SJCRH30 (cell line): ENCODE measurements around the gene TRIM67. TPM values are rescaled to one million over a fixed set of nuclear protein-coding genes. Genes with fewer than 3 reads are reported as not detected.

Experiments
- DNase-seq, 2 experiments: peaks; one replicate each; pipeline ENCODE4 v3.0.0-alpha.2; 2015 to 2020
- H3K27ac ChIP-seq: fragments of 250-450 bp; sonication (Bioruptor Pico); 2 replicates; pipeline ENCODE4 v1.5.1; 2020; ENCODE audit warnings: mild to moderate bottlenecking, moderate library complexity
- H3K27me3 ChIP-seq: fragments of 250-450 bp; sonication (Bioruptor Pico); 2 replicates; pipeline ENCODE4 v1.5.1; 2020; ENCODE audit warnings: mild to moderate bottlenecking, moderate library complexity
- H3K36me3 ChIP-seq: fragments of 250-450 bp; sonication (Bioruptor Pico); 2 replicates; pipeline ENCODE4 v1.5.1; 2020; ENCODE audit warnings: mild to moderate bottlenecking, moderate library complexity
- H3K4me1 ChIP-seq: fragments of 250-450 bp; sonication (Bioruptor Pico); 2 replicates; pipeline ENCODE4 v1.5.1; 2020; ENCODE audit warnings: mild to moderate bottlenecking, moderate library complexity
- H3K4me3 ChIP-seq: fragments of 250-450 bp; sonication (Bioruptor Pico); 2 replicates; pipeline ENCODE4 v1.5.1; 2020; ENCODE audit warnings: mild to moderate bottlenecking, moderate library complexity
- H3K9me3 ChIP-seq: fragments of 250-450 bp; sonication (Bioruptor Pico); replicated peaks from 2 replicates; pipeline ENCODE4 v1.5.1; 2020; ENCODE audit warnings: mild to moderate bottlenecking, moderate library complexity
- total RNA-seq: library from RNA; depleted of rRNA; stranded (reverse); fragments of >200 nt; shearing (Covaris generic); gene quantifications from 2 replicates; pipeline ENCODE4 v1.2.3, GENCODE V29; 2014

The TRIM67 gene
- total RNA-seq, 1 experiment from 2014 or later = not detected

DNA sequence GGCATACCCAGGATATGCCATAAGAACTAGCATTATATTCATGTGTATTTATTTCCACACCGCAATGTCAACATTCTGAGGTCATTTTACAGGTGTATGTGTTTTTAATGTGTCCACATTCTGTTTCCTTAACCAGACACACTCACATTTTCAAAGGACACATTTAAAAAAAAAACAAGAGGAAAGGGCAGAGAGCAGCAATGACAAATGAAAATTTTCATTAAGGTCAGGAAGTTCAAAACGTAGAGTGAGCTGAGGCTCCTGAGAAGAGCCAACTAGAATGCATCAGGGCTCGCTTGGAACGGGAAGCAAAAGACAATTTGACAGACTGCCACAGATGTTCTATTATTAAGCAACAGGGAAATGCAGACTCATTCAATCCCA lies 74.3 kb downstream of the TRIM67 start:
- H3K36me3 ChIP-seq = peaks cover 10% of the 10 kb centered on the region; the same call in 1 of the 2 replicates
- DNase-seq = peak; percentile 74 to 93
- no peaks in the 10 kb centered on the region for H3K9me3 ChIP-seq
- peaks cover 49% of the 10 kb centered on the region for H3K4me1 ChIP-seq
- H3K27me3 ChIP-seq = no peaks in the 10 kb centered on the region
- H3K27ac ChIP-seq = peak overlapping the region; percentile 99
- H3K4me3 ChIP-seq = no peak overlapping the region; the same call in 1 of the 2 replicates

DNA sequence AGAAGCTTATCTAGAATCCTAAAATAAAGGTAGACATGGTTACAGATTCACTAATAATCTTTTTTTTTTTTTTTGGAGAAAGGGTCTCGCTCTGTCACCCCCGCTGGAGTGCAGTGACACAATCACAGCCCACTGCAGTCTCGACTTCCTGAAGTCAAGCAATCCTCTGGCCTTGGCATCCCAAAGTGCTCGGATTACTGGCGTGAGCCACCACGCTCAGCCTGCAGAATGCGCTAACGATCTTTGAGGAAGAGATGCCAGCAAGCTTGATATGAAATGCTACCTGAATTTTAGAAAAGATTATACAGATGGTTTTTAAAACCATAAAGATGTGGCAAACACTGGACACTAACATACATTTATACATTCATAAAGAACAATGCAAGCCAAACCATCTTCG lies 75.1 kb downstream of the TRIM67 start:
- H3K27me3 ChIP-seq = no peaks in the 10 kb centered on the region
- H3K4me3 ChIP-seq = no peak overlapping the region
- H3K4me1 ChIP-seq = peaks cover 49% of the 10 kb centered on the region
- DNase-seq = peak; percentile 28 to 51
- H3K9me3 ChIP-seq = no peaks in the 10 kb centered on the region
- peak overlapping the region; percentile 99 for H3K27ac ChIP-seq
- peaks cover 10% of the 10 kb centered on the region; the same call in 1 of the 2 replicates for H3K36me3 ChIP-seq

DNA sequence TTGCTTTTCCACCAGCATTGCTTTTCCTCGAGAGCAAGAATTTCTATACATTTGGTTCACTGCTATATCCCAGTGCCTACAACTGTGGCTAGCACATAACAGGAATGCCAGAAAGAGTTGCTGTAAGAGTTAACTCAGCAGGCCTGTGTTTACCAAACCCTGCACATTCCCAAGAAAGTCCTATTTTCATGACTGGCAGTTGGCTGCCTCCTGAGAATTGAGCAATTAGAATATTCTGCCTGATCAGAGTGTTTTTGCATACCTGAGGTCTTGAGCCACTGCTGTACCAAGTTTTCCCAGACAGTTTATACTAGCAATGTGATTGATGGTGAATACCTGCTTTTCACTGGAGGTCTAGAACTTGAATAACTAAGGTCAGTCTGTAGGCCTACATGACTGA lies 76.4 kb downstream of the TRIM67 start:
- peaks cover 50% of the 10 kb centered on the region for H3K4me1 ChIP-seq
- H3K4me3 ChIP-seq = no peak overlapping the region
- H3K9me3 ChIP-seq = no peaks in the 10 kb centered on the region
- no peak for DNase-seq
- H3K27ac ChIP-seq = no peak overlapping the region
- peaks cover 6% of the 10 kb centered on the region; the same call in 1 of the 2 replicates for H3K36me3 ChIP-seq
- H3K27me3 ChIP-seq = no peaks in the 10 kb centered on the region

DNA sequence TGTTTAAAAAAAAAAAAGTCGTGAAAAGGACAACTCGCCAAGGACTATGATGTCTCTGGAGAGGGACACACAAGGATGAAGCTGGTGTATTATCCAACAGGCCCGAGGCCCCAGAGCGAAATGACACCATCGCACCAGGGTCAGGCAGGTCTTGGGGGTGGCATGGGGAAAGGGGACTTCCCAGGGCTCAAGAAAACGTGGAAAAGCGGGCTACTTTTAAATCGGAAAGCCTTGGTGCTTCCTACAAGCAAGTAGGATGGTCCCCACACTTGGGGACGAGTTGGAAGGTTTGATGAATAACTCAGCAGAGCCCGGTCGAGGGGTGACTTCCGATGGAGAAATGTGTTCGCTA lies 78.6 kb downstream of the TRIM67 start:
- peaks cover 28% of the 10 kb centered on the region for H3K4me1 ChIP-seq
- DNase-seq = peak in 1 of 2 experiments; percentile 15

DNA sequence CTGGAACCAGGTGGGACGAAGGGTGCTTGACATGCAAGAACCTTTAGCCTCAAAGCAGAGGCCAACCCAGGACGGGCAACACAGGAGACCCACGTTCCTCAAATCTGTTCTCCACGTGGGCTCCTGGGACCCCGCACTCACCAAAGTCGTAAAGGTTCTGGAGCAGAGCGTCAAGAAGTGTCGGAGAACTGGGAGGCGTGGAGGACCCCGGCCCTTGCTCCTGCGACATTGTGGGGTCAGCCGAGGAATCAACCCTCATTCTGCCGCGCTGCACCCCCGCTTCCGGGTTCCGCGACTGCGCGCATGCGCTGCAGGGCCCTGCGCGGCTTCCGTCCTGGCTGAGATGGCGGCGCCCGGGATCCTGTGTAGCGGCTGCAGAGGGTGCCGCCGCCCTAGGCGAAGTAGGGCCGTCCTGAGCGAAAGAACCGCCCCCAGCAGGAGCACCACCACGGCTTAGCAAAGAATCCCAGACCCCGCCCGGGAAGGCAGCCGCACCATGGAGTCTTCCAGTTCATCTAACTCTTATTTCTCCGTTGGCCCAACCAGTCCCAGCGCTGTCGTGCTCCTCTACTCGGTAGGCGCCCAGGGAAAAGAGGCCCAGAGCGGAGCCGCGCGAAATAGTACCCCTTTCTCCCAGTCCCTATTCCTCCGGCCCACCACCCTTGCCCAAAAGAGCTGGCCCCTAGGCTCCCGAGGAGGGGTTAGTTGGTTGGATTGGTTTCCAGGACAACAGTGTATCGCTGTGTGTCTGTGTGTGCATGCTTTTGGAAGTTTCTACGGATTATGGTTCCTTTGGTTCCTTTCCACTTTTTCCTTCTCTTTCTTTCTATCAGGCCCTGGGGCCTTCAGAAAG lies 79.3 kb downstream of the TRIM67 start, which contains the start of gene GNPAT:
TSS of gene GNPAT (plus strand) at position 330 of the 853 bp plus-strand sequence. CDS start at position 497, 167 bp downstream.
- H3K27ac ChIP-seq = peak within 1 kb of the TSS; percentile 78
- H3K4me3 ChIP-seq = peak within 1 kb of the TSS; percentile 71
- H3K4me1 ChIP-seq = peaks cover 24% of the 10 kb centered on the region
- no peaks in the 10 kb centered on the region for H3K9me3 ChIP-seq
- peaks cover 6% of the 10 kb centered on the region; the same call in 1 of the 2 replicates for H3K36me3 ChIP-seq
- peak; percentile 89 to 93 for DNase-seq
- H3K27me3 ChIP-seq = no peaks in the 10 kb centered on the region

More for the DNA sequence above, 78.6 kb downstream of the TRIM67 start:
- Histone ChIP-seq H3K4me3 (peak overlapping the region; percentile 71), H3K27ac (peak overlapping the region; percentile 78), H3K9me3 (no peaks in the 10 kb centered on the region), H3K27me3 (no peaks in the 10 kb centered on the region), H3K36me3 (peaks cover 6% of the 10 kb centered on the region; the same call in 1 of the 2 replicates)

DNA sequence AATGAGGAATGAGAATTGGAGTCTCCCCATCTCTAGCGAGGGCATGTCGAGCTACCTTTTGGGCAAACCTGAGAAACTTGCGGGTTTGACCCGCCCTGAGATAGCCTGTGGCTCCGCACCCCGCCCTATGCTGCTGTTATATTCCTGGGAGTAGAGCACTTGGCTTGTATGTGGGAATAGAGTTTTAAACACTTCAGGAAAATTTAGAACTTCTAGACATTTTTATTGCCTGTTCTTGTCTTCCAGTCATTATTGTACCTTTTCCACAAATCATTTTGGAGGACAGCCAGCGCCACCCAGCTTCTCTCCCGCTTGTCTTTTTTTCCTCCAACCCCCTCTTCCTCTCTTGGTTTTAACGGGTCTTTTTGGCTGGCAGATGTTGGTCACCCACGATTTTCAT lies 79.9 kb downstream of the TRIM67 start:
- Histone ChIP-seq H3K9me3 (no peaks in the 10 kb centered on the region), H3K36me3 (peaks cover 6% of the 10 kb centered on the region; the same call in 1 of the 2 replicates), H3K27ac (peak overlapping the region; percentile 78), H3K4me3 (peak overlapping the region; percentile 71), H3K4me1 (peaks cover 17% of the 10 kb centered on the region), H3K27me3 (no peaks in the 10 kb centered on the region)
- peak; percentile 22 to 53 for DNase-seq

DNA sequence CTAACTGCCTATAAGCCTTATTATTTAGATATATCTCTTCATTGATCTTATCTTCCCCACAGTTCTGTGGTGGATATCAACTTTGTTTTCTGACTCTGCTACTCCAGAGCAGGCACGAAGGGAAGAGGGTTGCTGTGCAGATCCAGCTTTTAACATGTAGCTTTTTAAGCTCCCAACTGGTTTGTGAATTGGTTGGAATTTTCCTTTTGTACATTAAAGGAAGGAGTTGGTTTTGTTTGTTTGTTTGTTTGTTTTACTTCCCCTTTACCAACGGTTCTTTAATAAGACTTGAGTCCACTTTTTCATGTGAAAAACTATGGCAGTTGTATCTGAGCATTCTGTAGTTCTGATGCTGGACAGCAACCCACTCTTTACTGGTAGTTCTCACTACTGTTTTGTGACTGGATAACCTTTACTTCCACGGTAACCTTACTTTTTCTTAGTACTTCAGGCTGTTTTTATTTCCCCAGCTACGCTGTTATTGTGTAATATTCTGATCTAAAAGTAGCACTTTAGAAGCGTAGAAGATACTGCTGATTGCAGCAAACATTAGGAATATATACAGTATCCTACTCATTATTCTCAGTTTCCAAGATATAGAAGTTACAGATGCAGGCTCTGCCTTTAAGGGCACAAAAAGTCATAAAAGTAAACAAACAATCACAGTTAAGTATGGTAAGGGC lies 80.8 kb downstream of the TRIM67 start:
- no peaks in the 10 kb centered on the region for H3K27me3 ChIP-seq
- DNase-seq = no peak
- peak overlapping the region; percentile 71 for H3K4me3 ChIP-seq
- no peak overlapping the region for H3K27ac ChIP-seq
- peaks cover 11% of the 10 kb centered on the region for H3K36me3 ChIP-seq
- H3K9me3 ChIP-seq = no peaks in the 10 kb centered on the region
- peaks cover 8% of the 10 kb centered on the region for H3K4me1 ChIP-seq

DNA sequence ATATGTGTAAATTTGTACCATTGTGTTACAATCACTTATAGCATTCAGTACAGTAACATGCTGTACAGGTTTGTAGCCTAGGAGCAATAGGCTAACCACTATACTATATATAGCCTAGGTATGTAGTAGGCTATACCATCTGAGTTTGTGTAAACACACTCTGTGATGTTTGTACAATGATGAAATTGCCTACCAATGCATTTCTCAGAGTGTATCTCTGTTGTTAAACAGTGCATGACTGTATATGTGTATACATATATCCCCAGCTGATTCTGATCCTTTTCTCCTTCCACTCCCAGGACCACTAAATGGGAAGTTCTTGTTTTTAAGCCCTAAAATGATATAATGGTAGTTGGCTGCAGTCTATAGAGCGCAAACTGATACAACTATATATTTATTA lies 86.9 kb downstream of the TRIM67 start:
- Histone ChIP-seq H3K36me3 (peaks cover 35% of the 10 kb centered on the region), H3K27me3 (no peaks in the 10 kb centered on the region), H3K27ac (no peak overlapping the region), H3K4me1 (no peaks in the 10 kb centered on the region), H3K9me3 (0 out of 2 replicates have a peak, but pooled peaks cover 3% of the 10 kb centered on the region), H3K4me3 (no peak overlapping the region)
- no peak for DNase-seq

DNA sequence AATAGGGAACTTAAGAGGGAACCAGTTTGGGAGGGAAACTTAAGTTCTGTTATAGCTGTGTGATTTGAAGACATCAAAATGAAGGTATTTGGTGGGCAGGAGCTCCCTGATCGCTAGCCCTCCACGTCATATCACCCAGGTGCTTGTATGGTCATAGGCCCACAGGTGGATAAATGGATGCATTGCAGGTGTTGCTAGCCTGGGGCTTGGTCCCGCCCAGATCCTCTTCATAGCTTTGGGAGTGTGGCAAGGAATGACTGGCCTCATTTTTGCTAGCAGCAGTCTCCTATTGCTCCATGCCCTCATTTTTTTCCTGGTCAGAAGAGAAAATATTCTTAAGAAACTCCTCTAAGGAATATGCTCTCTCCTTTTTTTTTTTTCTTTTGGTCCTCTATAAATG lies 90.5 kb downstream of the TRIM67 start:
- Histone ChIP-seq H3K36me3 (peaks cover 61% of the 10 kb centered on the region), H3K27me3 (no peaks in the 10 kb centered on the region), H3K4me1 (no peaks in the 10 kb centered on the region), H3K4me3 (no peak overlapping the region), H3K9me3 (peaks cover 4% of the 10 kb centered on the region; the same call in 1 of the 2 replicates), H3K27ac (no peak overlapping the region)
- no peak for DNase-seq

DNA sequence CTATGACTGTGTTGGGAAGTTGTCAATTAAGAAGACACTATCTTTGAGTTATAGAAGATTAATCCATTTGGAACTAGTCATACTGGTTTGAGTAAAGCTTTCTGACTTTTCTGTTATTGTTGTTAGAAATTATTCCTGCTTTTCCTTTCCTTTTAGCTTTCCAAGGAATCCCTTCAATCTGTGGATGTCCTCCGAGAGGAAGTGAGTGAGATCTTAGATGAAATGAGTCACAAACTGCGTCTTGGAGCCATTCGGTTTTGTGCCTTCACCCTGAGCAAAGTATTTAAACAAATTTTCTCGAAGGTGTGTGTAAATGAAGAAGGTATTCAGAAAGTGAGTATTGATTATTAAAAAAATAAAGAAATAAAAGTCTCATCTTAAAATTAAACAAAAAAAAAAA lies 98.5 kb downstream of the TRIM67 start:
- DNase-seq = no peak
- Histone ChIP-seq H3K4me1 (no peaks in the 10 kb centered on the region), H3K4me3 (no peak overlapping the region), H3K9me3 (peaks cover 15% of the 10 kb centered on the region), H3K36me3 (peaks cover 87% of the 10 kb centered on the region), H3K27ac (no peak overlapping the region), H3K27me3 (no peaks in the 10 kb centered on the region)

DNA sequence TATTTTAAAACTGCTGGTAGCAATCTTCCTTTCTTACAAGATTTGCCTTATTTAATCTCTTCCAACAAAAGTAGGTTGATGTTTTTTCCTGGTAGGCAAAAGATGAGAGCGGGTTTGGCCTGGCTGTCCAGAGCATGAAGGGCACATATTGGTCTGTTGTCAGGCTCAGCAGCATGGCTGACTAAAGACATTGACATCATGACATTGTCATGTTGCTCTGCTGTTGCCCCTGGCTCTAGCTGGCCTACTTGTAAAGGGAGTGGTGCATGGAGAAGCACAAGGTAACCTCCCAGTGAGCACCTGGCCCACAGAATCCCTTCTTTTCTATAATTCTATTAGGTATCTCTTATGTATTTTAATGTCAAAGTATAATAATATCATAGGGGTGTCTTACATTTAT lies 102.8 kb downstream of the TRIM67 start:
- Histone ChIP-seq H3K4me1 (no peaks in the 10 kb centered on the region), H3K36me3 (peaks cover 81% of the 10 kb centered on the region), H3K27ac (no peak overlapping the region), H3K27me3 (no peaks in the 10 kb centered on the region), H3K9me3 (peaks cover 3% of the 10 kb centered on the region; the same call in 1 of the 2 replicates), H3K4me3 (no peak overlapping the region)
- DNase-seq = no peak

DNA sequence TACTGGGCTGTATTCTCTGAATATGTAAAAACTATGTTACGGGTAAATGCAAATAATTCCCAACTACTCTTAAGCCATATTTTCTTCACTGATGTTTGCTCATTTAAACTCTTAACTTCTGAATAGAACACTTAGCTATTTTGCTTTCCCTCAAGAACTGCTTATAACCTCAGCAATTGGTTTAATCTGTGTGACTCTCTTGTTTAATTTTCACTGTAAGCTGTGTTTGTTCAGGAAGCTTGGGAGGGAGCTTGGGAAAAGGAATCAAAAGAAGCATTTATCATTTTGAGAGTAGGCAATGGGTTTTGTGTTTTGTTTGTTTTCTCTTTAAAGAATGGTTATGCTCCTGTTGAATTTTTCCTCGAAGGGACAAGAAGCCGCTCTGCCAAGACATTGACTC lies 103.5 kb downstream of the TRIM67 start:
- peaks cover 80% of the 10 kb centered on the region for H3K36me3 ChIP-seq
- no peaks in the 10 kb centered on the region for H3K27me3 ChIP-seq

DNA sequence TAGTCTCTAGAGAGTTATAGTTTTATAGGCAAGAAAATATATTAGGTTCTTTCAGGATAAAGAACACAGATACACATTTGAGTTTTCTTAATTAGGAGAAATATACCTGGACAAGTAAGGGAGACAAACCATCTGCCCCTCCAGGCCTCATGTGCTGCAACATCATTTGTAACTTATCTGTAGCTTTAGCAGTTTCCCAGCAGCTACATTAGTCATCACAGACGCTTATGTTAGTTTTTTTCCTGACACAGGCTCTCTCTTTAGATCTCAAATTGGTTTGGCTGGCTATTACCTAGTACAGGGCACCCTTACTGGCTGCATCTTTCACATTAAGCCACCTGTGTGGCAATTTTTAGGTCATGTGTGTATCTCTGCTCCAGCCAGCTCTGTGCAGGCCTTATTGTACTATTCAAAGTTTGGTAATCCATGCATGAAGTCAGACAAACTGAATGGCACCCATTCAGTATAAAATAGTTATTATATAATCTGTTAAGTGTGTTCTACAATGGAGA lies 105.0 kb downstream of the TRIM67 start:
- no peak for DNase-seq
- H3K36me3 ChIP-seq = peaks cover 65% of the 10 kb centered on the region

More for the DNA sequence above, 103.5 kb downstream of the TRIM67 start:
- no peaks in the 10 kb centered on the region for H3K9me3 ChIP-seq
- DNase-seq = no peak
- no peak overlapping the region for H3K27ac ChIP-seq
- H3K4me3 ChIP-seq = no peak overlapping the region
- no peaks in the 10 kb centered on the region for H3K4me1 ChIP-seq

More for the DNA sequence above, 105.0 kb downstream of the TRIM67 start:
- H3K9me3 ChIP-seq = no peaks in the 10 kb centered on the region
- H3K4me3 ChIP-seq = no peak overlapping the region
- H3K27me3 ChIP-seq = no peaks in the 10 kb centered on the region
- H3K27ac ChIP-seq = no peak overlapping the region
- H3K4me1 ChIP-seq = no peaks in the 10 kb centered on the region
